Endothelial cell (in vitro differentiated cells): ENCODE results near the gene TKT. TPM values are rescaled to one million over a fixed set of nuclear protein-coding genes. Genes with fewer than 3 reads are reported as not detected.

Experiments used
- DNase-seq: peaks from one replicate; pipeline ENCODE4 v3.0.0; 2021; ENCODE audit warnings: low spot score
- H3K27ac Mint-ChIP-seq: one replicate; pipeline ENCODE4 v1.8.0; 2021; ENCODE audit warnings: mixed read lengths, inconsistent platforms; ENCODE audit not compliant: unreplicated experiment
- H3K27me3 Mint-ChIP-seq: one replicate; pipeline ENCODE4 v1.8.0; 2021; ENCODE audit warnings: mild to moderate bottlenecking, moderate library complexity, mixed read lengths, inconsistent platforms; ENCODE audit not compliant: unreplicated experiment
- H3K36me3 Mint-ChIP-seq: one replicate; pipeline ENCODE4 v1.8.0; 2021; ENCODE audit warnings: mild to moderate bottlenecking, low read depth, mixed read lengths, inconsistent platforms; ENCODE audit not compliant: unreplicated experiment
- H3K4me1 Mint-ChIP-seq: one replicate; pipeline ENCODE4 v1.8.0; 2021; ENCODE audit warnings: mild to moderate bottlenecking, mixed read lengths, inconsistent platforms; ENCODE audit not compliant: unreplicated experiment
- H3K4me3 Mint-ChIP-seq: one replicate; pipeline ENCODE4 v1.8.0; 2021; ENCODE audit warnings: mild to moderate bottlenecking, mixed read lengths, inconsistent platforms; ENCODE audit not compliant: unreplicated experiment
- H3K9me3 Mint-ChIP-seq: one replicate; pipeline ENCODE4 v1.8.0; 2021; ENCODE audit warnings: mixed read lengths, inconsistent platforms; ENCODE audit not compliant: unreplicated experiment
- total RNA-seq: library from RNA; stranded (reverse); fragmentation: NEBNext Ultra II Directional; extraction: Animal tissue kit (Norgen Biotek cat#: 25700); gene quantifications from one replicate; pipeline ENCODE4 v1.2.1, GENCODE V29; 2021; ENCODE audit not compliant: unreplicated experiment
- TF ChIP-seq, protein P1 (sequence below): fragments of 200-600 bp; sonication (generic); IDR thresholded peaks from one replicate; pipeline ENCODE4 v1.5.0; 2021; ENCODE audit warnings: antibody characterized with exemption; ENCODE audit not compliant: unreplicated experiment

Gene TKT
- total RNA-seq, 1 donor from 2014 or later: 305 TPM

GRCh38 chr3:53198256-53198977 is 57.4 kb downstream of the TKT start:
- H3K27me3 Mint-ChIP-seq: peaks cover 10% of the 10 kb centered on the region
- TF ChIP-seq, protein P1, sequence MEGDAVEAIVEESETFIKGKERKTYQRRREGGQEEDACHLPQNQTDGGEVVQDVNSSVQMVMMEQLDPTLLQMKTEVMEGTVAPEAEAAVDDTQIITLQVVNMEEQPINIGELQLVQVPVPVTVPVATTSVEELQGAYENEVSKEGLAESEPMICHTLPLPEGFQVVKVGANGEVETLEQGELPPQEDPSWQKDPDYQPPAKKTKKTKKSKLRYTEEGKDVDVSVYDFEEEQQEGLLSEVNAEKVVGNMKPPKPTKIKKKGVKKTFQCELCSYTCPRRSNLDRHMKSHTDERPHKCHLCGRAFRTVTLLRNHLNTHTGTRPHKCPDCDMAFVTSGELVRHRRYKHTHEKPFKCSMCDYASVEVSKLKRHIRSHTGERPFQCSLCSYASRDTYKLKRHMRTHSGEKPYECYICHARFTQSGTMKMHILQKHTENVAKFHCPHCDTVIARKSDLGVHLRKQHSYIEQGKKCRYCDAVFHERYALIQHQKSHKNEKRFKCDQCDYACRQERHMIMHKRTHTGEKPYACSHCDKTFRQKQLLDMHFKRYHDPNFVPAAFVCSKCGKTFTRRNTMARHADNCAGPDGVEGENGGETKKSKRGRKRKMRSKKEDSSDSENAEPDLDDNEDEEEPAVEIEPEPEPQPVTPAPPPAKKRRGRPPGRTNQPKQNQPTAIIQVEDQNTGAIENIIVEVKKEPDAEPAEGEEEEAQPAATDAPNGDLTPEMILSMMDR: no peak
- no peak overlapping the region for H3K4me3 Mint-ChIP-seq
- H3K36me3 Mint-ChIP-seq: peaks cover 5% of the 10 kb centered on the region
- peaks cover 16% of the 10 kb centered on the region for H3K4me1 Mint-ChIP-seq
- DNase-seq: peak; percentile 29
- H3K9me3 Mint-ChIP-seq: no peaks in the 10 kb centered on the region
- H3K27ac Mint-ChIP-seq: peak overlapping the region; percentile 81

- Mint-ChIP-seq H3K9me3 (no peaks in the 10 kb centered on the region), H3K4me3 (no peak overlapping the region), H3K27me3 (peaks cover 8% of the 10 kb centered on the region), H3K27ac (no peak overlapping the region), H3K4me1 (peaks cover 27% of the 10 kb centered on the region), H3K36me3 (peaks cover 8% of the 10 kb centered on the region)
- DNase-seq: no peak
- TF ChIP-seq, protein P1: no peak
These were observed 59.0 kb downstream of the TKT start for GRCh38 chr3:53196575-53197407.

DNA sequence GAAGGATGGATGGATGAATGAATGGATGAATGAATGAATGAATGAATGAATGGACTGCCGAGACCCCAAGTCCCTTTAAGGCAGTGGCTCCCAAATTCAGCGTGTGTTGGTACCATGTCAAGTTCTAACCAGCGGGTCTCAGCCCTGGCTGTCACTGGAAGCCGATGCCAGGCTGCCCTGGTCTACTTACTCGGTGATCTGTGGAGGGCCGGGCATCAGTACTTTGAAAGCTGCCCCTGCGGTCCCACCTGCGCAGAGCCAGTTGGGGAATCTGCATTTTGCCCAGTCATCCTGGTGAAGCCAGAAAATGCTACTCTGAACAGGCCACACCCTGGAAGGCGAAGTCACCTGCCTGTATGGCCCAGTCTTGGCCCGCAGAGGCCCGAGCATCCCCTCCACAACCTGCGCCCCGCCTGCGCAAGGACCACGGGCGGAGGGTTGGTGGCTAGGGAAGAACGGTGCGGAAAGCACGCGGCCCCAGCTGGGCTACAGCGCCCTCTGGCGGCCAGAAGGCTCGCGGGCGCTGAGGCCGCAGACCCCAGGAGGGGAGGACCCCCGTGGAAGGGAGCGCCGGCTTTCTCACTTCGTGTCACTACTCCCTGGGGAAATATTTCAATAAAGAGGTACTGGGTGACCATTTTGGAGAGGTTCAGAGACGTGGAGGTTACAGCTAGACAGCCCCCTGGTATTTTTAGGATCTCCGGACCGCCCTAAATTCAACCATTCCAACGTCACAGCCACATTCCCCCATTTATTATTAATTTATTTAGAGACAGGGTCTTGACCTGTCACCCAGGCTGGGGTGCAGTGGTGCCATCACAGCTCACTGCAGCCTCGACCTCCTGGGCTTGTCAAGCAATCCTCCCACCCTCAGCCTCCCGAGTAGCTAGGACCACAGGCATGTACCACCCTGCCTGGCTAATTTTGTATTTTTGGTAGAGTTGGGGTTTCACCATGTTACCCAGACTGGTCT is 59.9 kb downstream of the TKT start:
- TF ChIP-seq, protein P1: peak; percentile 98
- DNase-seq: peak; percentile 75
- Mint-ChIP-seq H3K27me3 (peaks cover 7% of the 10 kb centered on the region), H3K4me3 (no peak overlapping the region), H3K27ac (peak overlapping the region; percentile 36), H3K4me1 (peaks cover 27% of the 10 kb centered on the region), H3K36me3 (peaks cover 6% of the 10 kb centered on the region), H3K9me3 (no peaks in the 10 kb centered on the region)

DNA sequence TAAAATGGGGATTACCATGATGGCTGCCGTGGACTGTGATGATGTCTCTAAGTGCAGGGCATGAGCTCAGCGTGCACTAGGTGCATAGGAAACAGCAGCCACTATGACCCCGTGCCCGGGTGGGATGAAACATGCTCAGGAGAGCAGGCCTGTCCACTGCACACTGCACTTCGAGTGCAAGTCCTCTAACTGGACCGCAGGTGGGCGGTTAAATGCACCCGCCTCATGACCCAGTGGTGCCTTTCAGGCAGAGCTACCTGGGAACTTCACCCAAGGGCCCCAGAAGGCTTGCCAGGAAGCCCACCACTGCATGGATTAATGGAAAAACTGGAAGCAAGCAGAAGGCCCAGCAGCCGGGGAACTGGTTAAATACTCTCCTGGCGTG is 60.8 kb downstream of the TKT start:
- no peak overlapping the region for H3K4me3 Mint-ChIP-seq
- TF ChIP-seq, protein P1: no peak
- H3K27ac Mint-ChIP-seq: no peak overlapping the region
- H3K36me3 Mint-ChIP-seq: peaks cover 5% of the 10 kb centered on the region
- H3K4me1 Mint-ChIP-seq: peaks cover 27% of the 10 kb centered on the region
- H3K27me3 Mint-ChIP-seq: peaks cover 7% of the 10 kb centered on the region
- no peaks in the 10 kb centered on the region for H3K9me3 Mint-ChIP-seq
- DNase-seq: no peak
